HCT116 (cell line): Measurements from ENCODE around the gene PACRG. TPM values are rescaled to one million over a fixed set of nuclear protein-coding genes. Genes with fewer than 3 reads are reported as not detected.

Experiments
- ATAC-seq: fragments of 200-7000 bp; cut with Tn5 transposase; 2 replicates; pipeline ENCODE4 v1.9.1; 2020; ENCODE audit warnings: mild to moderate bottlenecking, moderate library complexity
- BruUV-seq: library from RNA; stranded (reverse); fragments of 400-500 nt; replicated peaks from 2 replicates; lab custom pipeline; 2021; lab: Mats Ljungman, UMichigan
- CTCF ChIA-PET: fragments of 300-600 bp; sonication (Branson Sonifier 250); formaldehyde crosslinking; loops from one replicate; lab custom pipeline; 2021; ENCODE audit warnings: antibody characterized with exemption; lab: Charles Lee
- POLR2A ChIA-PET: fragments of 300-600, 350-600 bp; sonication (Branson Sonifier 250); formaldehyde crosslinking; loops from one replicate; lab custom pipeline; 2021; ENCODE audit warnings: antibody characterized with exemption; lab: Charles Lee
- RAD21 ChIA-PET, 2 experiments: fragments of 300-600 bp; sonication (Branson Sonifier 250); formaldehyde crosslinking; loops; one replicate each; lab custom pipeline; 2023; ENCODE audit warnings: low total read pairs in 2 of 2; ENCODE audit not compliant: uncharacterized antibody in 2 of 2, unreplicated experiment in 2 of 2, low non-redundant PET in 1 of 2; lab: Charles Lee
- DNase-seq: peaks from one replicate; pipeline ENCODE4 v3.0.0-alpha.2; 2010; ENCODE audit warnings: low read depth, low spot score
- H2AFZ ChIP-seq: fragments of 200-600 bp; shearing (Covaris generic), sonication (generic); 2 replicates; pipeline ENCODE4 v1.6.1; 2017; ENCODE audit warnings: low read depth, mixed run types, mixed read lengths, antibody characterized with exemption, low read length; ENCODE audit not compliant: poor library complexity, severe bottlenecking
- H3K27ac ChIP-seq: 2 replicates; pipeline ENCODE4 v1.5.1; 2012; ENCODE audit warnings: low read depth, low read length
- H3K27me3 ChIP-seq: fragments of 200-600 bp; sonication (generic); 2 replicates; pipeline ENCODE4 v1.6.1; 2016; ENCODE audit warnings: mixed run types, low read length, mixed read lengths; ENCODE audit not compliant: insufficient read depth
- H3K36me3 ChIP-seq, 2 experiments: fragments of 200-500 bp in 1 of 2; fragments of 200-600 bp in 1 of 2; sonication (Bioruptor generic) in 1 of 2; sonication (generic) in 1 of 2; 2 replicates each; pipeline versions ENCODE4 v1.5.1 to v1.6.1; 2014 to 2016; ENCODE audit warnings: low read length in 2 of 2, inconsistent platforms in 1 of 2, mixed read lengths in 1 of 2, mixed run types in 1 of 2; ENCODE audit not compliant: insufficient read depth in 2 of 2, control insufficient read depth in 1 of 2
- H3K4me1 ChIP-seq, 2 experiments: fragments of 200-600 bp in 1 of 2; sonication (generic) in 1 of 2; 2 replicates each; pipeline versions ENCODE4 v1.5.1 to v1.6.1; 2012 to 2017; ENCODE audit warnings: low read length in 2 of 2, inconsistent platforms in 1 of 2, mild to moderate bottlenecking in 1 of 2, mixed read lengths in 1 of 2, mixed run types in 1 of 2, moderate library complexity in 1 of 2; ENCODE audit not compliant: insufficient read depth in 2 of 2, control insufficient read depth in 1 of 2
- H3K4me2 ChIP-seq: fragments of 200-600 bp; sonication (generic); 2 replicates; pipeline ENCODE4 v1.6.1; 2017; ENCODE audit warnings: mixed run types, low read length, mixed read lengths
- H3K4me3 ChIP-seq, 2 experiments: fragments of 200-600 bp in 1 of 2; sonication (generic) in 1 of 2; replicated peaks in 1 of 2; 2 replicates each; pipeline ENCODE4 v1.5.1; 2011 to 2016; ENCODE audit warnings: low read length in 2 of 2, control low read depth in 1 of 2, low read depth in 1 of 2, mild to moderate bottlenecking in 1 of 2, mixed read lengths in 1 of 2, mixed run types in 1 of 2
- H3K79me2 ChIP-seq: fragments of 200-600 bp; sonication (generic); 2 replicates; pipeline ENCODE4 v1.6.1; 2017; ENCODE audit warnings: mild to moderate bottlenecking, mixed run types, low read length, moderate library complexity, mixed read lengths; ENCODE audit not compliant: insufficient read depth
- H3K9ac ChIP-seq: fragments of 200-600 bp; sonication (generic); 2 replicates; pipeline ENCODE4 v1.6.1; 2016; ENCODE audit warnings: low read length, mixed read lengths
- H3K9me2 ChIP-seq: fragments of 200-600 bp; sonication (generic), shearing (Covaris generic); 2 replicates; pipeline ENCODE4 v1.6.1; 2017; ENCODE audit warnings: mixed run types, mild to moderate bottlenecking, moderate library complexity; ENCODE audit not compliant: insufficient read depth
- H3K9me3 ChIP-seq, 2 experiments: fragments of 200-500 bp in 1 of 2; fragments of 200-600 bp in 1 of 2; sonication (Bioruptor generic) in 1 of 2; sonication (generic) in 1 of 2; 2 replicates each; pipeline ENCODE4 v1.6.1; 2014 to 2017; ENCODE audit warnings: low read length in 2 of 2, mixed read lengths in 2 of 2, inconsistent platforms in 1 of 2, low read depth in 1 of 2, mild to moderate bottlenecking in 1 of 2, mixed run types in 1 of 2, moderate library complexity in 1 of 2; ENCODE audit not compliant: control insufficient read depth in 1 of 2, insufficient read depth in 1 of 2
- H4K20me1 ChIP-seq: fragments of 200-600 bp; sonication (generic), shearing (Covaris generic); 2 replicates; pipeline ENCODE4 v1.6.1; 2017; ENCODE audit warnings: mixed run types, mild to moderate bottlenecking, moderate library complexity; ENCODE audit not compliant: insufficient read depth
- CEBPB ChIP-seq: IDR thresholded peaks from 2 replicates; pipeline ENCODE4 v1.6.1; 2012; ENCODE audit warnings: low read depth
- EGR1 ChIP-seq: IDR thresholded peaks from 2 replicates; pipeline ENCODE4 v1.6.1; 2012; ENCODE audit warnings: low read depth
- EZH2phosphoT487 ChIP-seq: fragments of 200-600 bp; IDR thresholded peaks from 2 replicates; pipeline ENCODE4 v1.6.1; 2018; ENCODE audit warnings: antibody characterized with exemption, borderline replicate concordance
- FOSL1 ChIP-seq: IDR thresholded peaks from 2 replicates; pipeline ENCODE4 v1.6.1; 2012; ENCODE audit warnings: low read depth
- MAX ChIP-seq: IDR thresholded peaks from 2 replicates; pipeline ENCODE4 v1.6.1; 2012
- POLR2A ChIP-seq: IDR thresholded peaks from 2 replicates; pipeline ENCODE4 v1.7.0; 2011; ENCODE audit warnings: borderline replicate concordance; ENCODE audit not compliant: insufficient read depth, insufficient read length; ENCODE audit errors: extremely low read depth
- RAD21 ChIP-seq: IDR thresholded peaks from 2 replicates; pipeline ENCODE4 v1.6.1; 2012; ENCODE audit warnings: low read depth, mild to moderate bottlenecking
- SIN3A ChIP-seq: IDR thresholded peaks from 2 replicates; pipeline ENCODE4 v1.6.1; 2012; ENCODE audit warnings: low read depth
- SP1 ChIP-seq: IDR thresholded peaks from 2 replicates; pipeline ENCODE4 v1.6.1; 2012; ENCODE audit warnings: low read depth
- SRF ChIP-seq: IDR thresholded peaks from 2 replicates; pipeline ENCODE4 v1.6.1; 2012; ENCODE audit warnings: low read depth
- TCF7L2 ChIP-seq: IDR thresholded peaks from 2 replicates; pipeline ENCODE4 v1.7.0; 2011; ENCODE audit warnings: borderline replicate concordance, inconsistent platforms; ENCODE audit not compliant: insufficient read depth, insufficient read length; ENCODE audit errors: extremely low read depth
- ZNF274 ChIP-seq: fragments of 200-500 bp; sonication (Bioruptor generic); IDR thresholded peaks from 2 replicates; pipeline ENCODE4 v1.6.1; 2014; ENCODE audit warnings: mild to moderate bottlenecking, low read depth, low read length, inconsistent platforms
- intact Hi-C: fragments of 100-400 bp; cut with micrococcal nuclease; formaldehyde crosslinking; loops from 2 replicates; pipeline ENCODE4 v1.10.0; 2022
- total RNA-seq: library from RNA; stranded (reverse); gene quantifications from one replicate; pipeline ENCODE4 v1.2.1, GENCODE V29; 2021; ENCODE audit not compliant: unreplicated experiment
- TF ChIP-seq, protein P1 (sequence below): IDR thresholded peaks from 2 replicates; pipeline ENCODE4 v1.6.1; 2011; ENCODE audit warnings: mild to moderate bottlenecking, low read length, moderate library complexity; ENCODE audit not compliant: insufficient replicate concordance; ENCODE audit errors: extremely low read depth
- TF ChIP-seq, protein P2 (sequence below): IDR thresholded peaks from 2 replicates; pipeline ENCODE4 v1.6.1; 2012
- TF ChIP-seq, protein P3 (sequence below), 3 experiments: fragments of 200-600 bp in 1 of 3; sonication (generic) in 1 of 3; IDR thresholded peaks in 2 of 3; conservative IDR thresholded peaks in 1 of 3; 2 replicates each; pipeline ENCODE4 v1.5.1; 2012 to 2017; ENCODE audit warnings: low read depth in 2 of 3, low read length in 2 of 3, antibody characterized with exemption in 1 of 3, borderline replicate concordance in 1 of 3, control low read depth in 1 of 3, mild to moderate bottlenecking in 1 of 3, mixed read lengths in 1 of 3, mixed run types in 1 of 3, moderate library complexity in 1 of 3; ENCODE audit not compliant: insufficient read depth in 1 of 3

PACRG gene
- total RNA-seq, 1 experiment from 2014 or later: 0.71 TPM

- Histone ChIP-seq H4K20me1 (no peaks in the 10 kb centered on the region), H3K4me1 (no peaks in the 10 kb centered on the region), H3K36me3 (no peaks in the 10 kb centered on the region), H2AFZ (no peak overlapping the region), H3K27me3 (no peaks in the 10 kb centered on the region), H3K27ac (no peak overlapping the region), H3K4me3 (no peak overlapping the region), H3K79me2 (no peaks in the 10 kb centered on the region), H3K9me3 (no peaks in the 10 kb centered on the region)
- ChIA-PET CTCF (no interaction called here), POLR2A (no interaction called here)
- no TSS peak for BruUV-seq
- intact Hi-C loops: no loop called here
- TF ChIP-seq EGR1 (no peak), FOSL1 (no peak), EZH2phosphoT487 (no peak), SRF (no peak), RAD21 (no peak), POLR2A (no peak), ZNF274 (no peak), SP1 (no peak), CEBPB (no peak), TCF7L2 (no peak), SIN3A (no peak), MAX (no peak)
- TF ChIP-seq, protein P1, sequence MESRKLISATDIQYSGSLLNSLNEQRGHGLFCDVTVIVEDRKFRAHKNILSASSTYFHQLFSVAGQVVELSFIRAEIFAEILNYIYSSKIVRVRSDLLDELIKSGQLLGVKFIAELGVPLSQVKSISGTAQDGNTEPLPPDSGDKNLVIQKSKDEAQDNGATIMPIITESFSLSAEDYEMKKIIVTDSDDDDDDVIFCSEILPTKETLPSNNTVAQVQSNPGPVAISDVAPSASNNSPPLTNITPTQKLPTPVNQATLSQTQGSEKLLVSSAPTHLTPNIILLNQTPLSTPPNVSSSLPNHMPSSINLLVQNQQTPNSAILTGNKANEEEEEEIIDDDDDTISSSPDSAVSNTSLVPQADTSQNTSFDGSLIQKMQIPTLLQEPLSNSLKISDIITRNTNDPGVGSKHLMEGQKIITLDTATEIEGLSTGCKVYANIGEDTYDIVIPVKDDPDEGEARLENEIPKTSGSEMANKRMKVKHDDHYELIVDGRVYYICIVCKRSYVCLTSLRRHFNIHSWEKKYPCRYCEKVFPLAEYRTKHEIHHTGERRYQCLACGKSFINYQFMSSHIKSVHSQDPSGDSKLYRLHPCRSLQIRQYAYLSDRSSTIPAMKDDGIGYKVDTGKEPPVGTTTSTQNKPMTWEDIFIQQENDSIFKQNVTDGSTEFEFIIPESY: no peak
- TF ChIP-seq, protein P2, sequence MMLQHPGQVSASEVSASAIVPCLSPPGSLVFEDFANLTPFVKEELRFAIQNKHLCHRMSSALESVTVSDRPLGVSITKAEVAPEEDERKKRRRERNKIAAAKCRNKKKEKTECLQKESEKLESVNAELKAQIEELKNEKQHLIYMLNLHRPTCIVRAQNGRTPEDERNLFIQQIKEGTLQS: no peak
- TF ChIP-seq, protein P3, sequence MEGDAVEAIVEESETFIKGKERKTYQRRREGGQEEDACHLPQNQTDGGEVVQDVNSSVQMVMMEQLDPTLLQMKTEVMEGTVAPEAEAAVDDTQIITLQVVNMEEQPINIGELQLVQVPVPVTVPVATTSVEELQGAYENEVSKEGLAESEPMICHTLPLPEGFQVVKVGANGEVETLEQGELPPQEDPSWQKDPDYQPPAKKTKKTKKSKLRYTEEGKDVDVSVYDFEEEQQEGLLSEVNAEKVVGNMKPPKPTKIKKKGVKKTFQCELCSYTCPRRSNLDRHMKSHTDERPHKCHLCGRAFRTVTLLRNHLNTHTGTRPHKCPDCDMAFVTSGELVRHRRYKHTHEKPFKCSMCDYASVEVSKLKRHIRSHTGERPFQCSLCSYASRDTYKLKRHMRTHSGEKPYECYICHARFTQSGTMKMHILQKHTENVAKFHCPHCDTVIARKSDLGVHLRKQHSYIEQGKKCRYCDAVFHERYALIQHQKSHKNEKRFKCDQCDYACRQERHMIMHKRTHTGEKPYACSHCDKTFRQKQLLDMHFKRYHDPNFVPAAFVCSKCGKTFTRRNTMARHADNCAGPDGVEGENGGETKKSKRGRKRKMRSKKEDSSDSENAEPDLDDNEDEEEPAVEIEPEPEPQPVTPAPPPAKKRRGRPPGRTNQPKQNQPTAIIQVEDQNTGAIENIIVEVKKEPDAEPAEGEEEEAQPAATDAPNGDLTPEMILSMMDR (IDR thresholded peaks at IDR 0.05 in 2 of 3, conservative IDR thresholded peaks at IDR 0.05 in 1 of 3; ENCODE audit: borderline replicate concordance in 1 of 3, insufficient read depth in 1 of 3, low read depth in 2 of 3, low read length in 2 of 3): no peak
- TF ChIP-seq, all 23 proteins: peak for 0
- ATAC-seq (no peak), DNase-seq (no peak)
- RAD21 ChIA-PET: no interaction called here
- Histone ChIP-seq H3K9me2 (no peaks in the 10 kb centered on the region), H3K4me2 (no peak overlapping the region), H3K9ac (no peak overlapping the region)
Measured at GRCh38 chr6:163132050-163132750, 404.4 kb downstream of the PACRG start.
